ENCODE measurements around the gene ANKRD39. TPM values are rescaled to one million over a fixed set of nuclear protein-coding genes. Genes with fewer than 3 reads are reported as not detected.

Gene ANKRD39, protein sequence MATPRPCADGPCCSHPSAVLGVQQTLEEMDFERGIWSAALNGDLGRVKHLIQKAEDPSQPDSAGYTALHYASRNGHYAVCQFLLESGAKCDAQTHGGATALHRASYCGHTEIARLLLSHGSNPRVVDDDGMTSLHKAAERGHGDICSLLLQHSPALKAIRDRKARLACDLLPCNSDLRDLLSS
- polyA plus RNA-seq (2013, experiment 1 of 2): 11.3 TPM
- 10.2 TPM for polyA plus RNA-seq (2013, experiment 2 of 2)

DNA sequence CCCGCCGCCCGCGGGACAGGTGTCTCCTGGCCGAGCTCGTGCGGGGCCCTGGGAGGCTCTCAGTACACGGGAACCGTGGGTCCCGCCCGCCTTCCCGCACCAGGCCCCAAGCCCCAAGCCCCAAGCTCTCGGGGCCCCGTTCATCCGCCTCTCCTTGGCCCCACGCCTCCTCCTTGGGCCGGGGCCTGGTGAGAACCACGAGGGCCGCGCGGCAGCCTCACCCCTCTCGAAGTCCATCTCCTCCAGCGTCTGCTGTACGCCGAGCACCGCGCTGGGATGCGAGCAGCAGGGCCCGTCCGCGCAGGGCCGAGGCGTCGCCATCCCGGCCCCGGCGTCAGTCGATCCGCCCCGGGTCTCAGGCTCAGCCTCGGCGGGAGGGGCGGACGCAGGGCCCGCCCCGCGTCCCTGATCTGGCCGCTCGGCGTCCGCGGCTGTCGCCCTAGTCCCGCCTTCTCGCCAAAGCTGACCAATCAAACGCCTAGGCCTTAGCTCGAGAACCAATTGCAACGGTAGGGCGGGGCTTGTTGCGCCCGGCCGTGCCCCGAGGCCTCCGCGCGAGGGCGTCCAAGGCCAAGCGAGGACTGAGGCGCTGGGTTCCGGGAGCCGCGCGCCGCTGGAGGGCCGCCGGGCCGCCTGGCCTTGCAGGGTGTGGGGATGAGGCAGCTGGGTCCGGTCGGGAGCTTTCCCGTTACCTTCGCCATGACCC is at the start of gene ANKRD39:
Gene ANKRD39 (minus strand): TSS at position 350 of the 706 bp plus-strand sequence. CDS start 29 bp downstream, at position 321.
- peaks cover 33% of the 10 kb centered on the region for H3K36me3 ChIP-seq (ENCODE audit: control insufficient read depth, insufficient read depth, low read length)
- H3K4me3 ChIP-seq (ENCODE audit: extremely low read depth, insufficient read depth, low read length, poor library complexity, severe bottlenecking): peak within 1 kb of the TSS; percentile 64
- H3K27ac ChIP-seq (ENCODE audit: low read depth, low read length, severe bottlenecking): peak within 1 kb of the TSS; percentile 59
- 0 to 1% methylated on average over 65 to 73 of the region's 81 CpGs for WGBS, 2 experiments (ENCODE audit: insufficient coverage in 2 of 2)
- H3K9me3 ChIP-seq (ENCODE audit: control insufficient read depth, low read length): no peaks in the 10 kb centered on the region
- H3K4me1 ChIP-seq (ENCODE audit: control insufficient read depth, insufficient read depth, low read length, poor library complexity, severe bottlenecking): peaks cover 18% of the 10 kb centered on the region

DNA sequence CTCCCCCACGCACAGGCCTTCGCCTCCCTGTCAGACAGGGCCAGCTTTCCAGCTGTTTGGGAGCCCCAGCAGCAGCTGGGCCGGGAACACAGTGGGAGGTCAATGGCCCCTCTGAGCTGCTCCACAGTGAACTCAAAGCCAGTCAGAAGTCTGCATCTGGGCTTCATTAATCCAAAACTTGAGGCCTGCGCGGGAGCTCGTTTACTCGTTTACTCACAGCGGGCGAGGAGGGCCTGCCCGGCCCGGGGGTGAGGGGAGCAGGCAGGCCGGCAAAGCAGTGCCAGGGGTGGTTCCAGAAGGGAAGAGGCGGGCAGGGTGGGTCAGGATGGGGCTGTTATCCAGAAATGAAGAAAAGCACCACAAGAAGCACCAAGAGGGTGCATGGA is 48.9 kb upstream of the ANKRD39 start:
- peaks cover 15% of the 10 kb centered on the region for H3K4me1 ChIP-seq (ENCODE audit: control insufficient read depth, insufficient read depth, low read length, poor library complexity, severe bottlenecking)
- peak overlapping the region; percentile 16 for H3K4me3 ChIP-seq (ENCODE audit: extremely low read depth, insufficient read depth, low read length, poor library complexity, severe bottlenecking)
- H3K36me3 ChIP-seq (ENCODE audit: control insufficient read depth, insufficient read depth, low read length): no peaks in the 10 kb centered on the region
- WGBS, 2 experiments (ENCODE audit: insufficient coverage in 2 of 2): 32 to 33% methylated on average over 10 to 12 of the region's 13 CpGs
- H3K27ac ChIP-seq (ENCODE audit: low read depth, low read length, severe bottlenecking): peak overlapping the region; percentile 81
- no peaks in the 10 kb centered on the region for H3K9me3 ChIP-seq (ENCODE audit: control insufficient read depth, low read length)

DNA sequence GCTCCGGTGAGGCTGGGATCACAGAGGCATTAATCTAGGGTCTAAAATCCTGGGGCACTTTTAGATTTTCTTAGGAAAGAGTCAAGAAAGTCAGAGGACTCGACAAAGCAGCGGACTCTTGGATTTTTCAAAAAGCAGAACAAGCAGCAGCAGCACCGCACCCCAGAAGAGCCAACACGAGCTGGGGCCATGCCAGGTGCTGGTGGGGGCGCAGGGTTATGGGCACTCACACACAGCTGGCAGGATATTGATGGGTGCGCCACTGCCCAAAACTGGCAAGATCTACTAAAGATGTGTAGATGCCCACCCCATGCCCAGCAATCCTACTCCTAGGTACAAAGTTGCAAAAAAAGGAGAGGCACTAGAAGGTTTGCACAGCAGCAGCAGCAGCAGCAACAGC is 46.0 kb upstream of the ANKRD39 start:
- no peak overlapping the region for H3K27ac ChIP-seq (ENCODE audit: low read depth, low read length, severe bottlenecking)
- no peak overlapping the region for H3K4me3 ChIP-seq (ENCODE audit: extremely low read depth, insufficient read depth, low read length, poor library complexity, severe bottlenecking)
- 97 to 99% methylated on average over 6 to 7 of the region's 7 CpGs for WGBS, 2 experiments (ENCODE audit: insufficient coverage in 2 of 2)
- no peaks in the 10 kb centered on the region for H3K9me3 ChIP-seq (ENCODE audit: control insufficient read depth, low read length)
- peaks cover 15% of the 10 kb centered on the region for H3K4me1 ChIP-seq (ENCODE audit: control insufficient read depth, insufficient read depth, low read length, poor library complexity, severe bottlenecking)
- H3K36me3 ChIP-seq (ENCODE audit: control insufficient read depth, insufficient read depth, low read length): no peaks in the 10 kb centered on the region

DNA sequence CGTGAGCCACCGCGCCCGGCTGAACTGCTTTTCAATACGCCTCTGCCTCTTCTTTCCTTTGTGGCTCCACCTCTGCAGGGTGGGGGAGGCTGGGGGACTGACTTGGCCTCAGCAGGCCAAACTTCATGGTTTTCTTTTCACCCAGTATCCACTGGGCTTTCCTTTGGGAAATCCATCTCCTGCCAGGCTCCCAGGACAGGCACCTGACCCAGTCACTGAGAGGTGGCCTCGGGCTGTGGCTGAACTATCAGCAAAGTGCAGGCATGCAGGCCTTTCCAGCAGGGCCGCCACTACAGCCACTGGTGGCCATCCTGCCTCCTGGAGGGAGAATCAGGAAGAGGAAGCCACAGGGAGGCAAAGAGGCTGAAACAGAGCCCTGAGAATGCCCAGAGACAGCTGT is 45.5 kb upstream of the ANKRD39 start:
- Histone ChIP-seq H3K4me1 (ENCODE audit: control insufficient read depth, insufficient read depth, low read length, poor library complexity, severe bottlenecking) (peaks cover 15% of the 10 kb centered on the region), H3K27ac (ENCODE audit: low read depth, low read length, severe bottlenecking) (no peak overlapping the region), H3K4me3 (ENCODE audit: extremely low read depth, insufficient read depth, low read length, poor library complexity, severe bottlenecking) (no peak overlapping the region), H3K36me3 (ENCODE audit: control insufficient read depth, insufficient read depth, low read length) (no peaks in the 10 kb centered on the region), H3K9me3 (ENCODE audit: control insufficient read depth, low read length) (no peaks in the 10 kb centered on the region)
- WGBS, 2 experiments (ENCODE audit: insufficient coverage in 2 of 2): 81 to 92% methylated on average over 3 to 7 of the region's 7 CpGs

DNA sequence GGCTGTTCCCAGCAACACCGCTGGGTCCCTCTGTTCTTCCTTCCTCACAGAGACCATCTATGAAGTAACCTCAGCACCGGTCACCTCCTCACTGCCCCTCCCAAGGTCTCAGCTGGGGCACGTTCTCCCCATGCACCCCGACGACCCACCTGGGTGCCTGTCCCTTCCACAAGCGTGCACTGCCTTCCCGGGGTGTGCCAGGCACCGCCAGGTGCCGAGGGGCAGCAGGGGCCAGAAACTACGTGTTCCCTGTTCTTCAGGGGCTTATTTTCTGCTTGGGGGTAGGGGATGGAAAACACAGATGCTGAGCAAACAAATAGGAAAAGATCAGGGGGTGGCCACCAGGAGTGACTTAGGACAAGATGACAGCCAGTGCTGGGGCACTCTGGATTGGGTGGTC is 42.4 kb upstream of the ANKRD39 start:
- no peaks in the 10 kb centered on the region for H3K9me3 ChIP-seq (ENCODE audit: control insufficient read depth, low read length)
- no peak overlapping the region for H3K27ac ChIP-seq (ENCODE audit: low read depth, low read length, severe bottlenecking)
- H3K4me1 ChIP-seq (ENCODE audit: control insufficient read depth, insufficient read depth, low read length, poor library complexity, severe bottlenecking): peaks cover 7% of the 10 kb centered on the region
- whole genome bisulfite sequencing, 2 experiments (ENCODE audit: insufficient coverage in 2 of 2): 84 to 93% methylated on average over 5 to 6 of the region's 10 CpGs
- H3K36me3 ChIP-seq (ENCODE audit: control insufficient read depth, insufficient read depth, low read length): no peaks in the 10 kb centered on the region
- H3K4me3 ChIP-seq (ENCODE audit: extremely low read depth, insufficient read depth, low read length, poor library complexity, severe bottlenecking): no peak overlapping the region

DNA sequence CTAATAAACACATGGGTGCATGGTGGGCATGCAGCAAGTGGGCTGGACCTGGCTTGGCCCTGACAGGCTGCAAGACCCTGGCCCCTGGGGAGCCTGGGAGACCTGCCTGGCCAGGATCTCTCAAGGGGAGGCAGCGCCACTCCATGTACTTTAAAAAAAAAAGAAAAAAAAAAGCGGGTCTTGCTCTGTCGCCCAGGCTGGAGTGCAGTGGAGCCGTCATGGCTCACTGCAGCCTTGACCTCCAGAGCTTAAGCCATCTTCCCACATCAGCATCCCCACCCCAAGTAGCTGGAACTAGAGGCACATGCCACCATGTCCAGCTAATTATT is 41.6 kb upstream of the ANKRD39 start:
- no peaks in the 10 kb centered on the region for H3K9me3 ChIP-seq (ENCODE audit: control insufficient read depth, low read length)
- no peaks in the 10 kb centered on the region for H3K36me3 ChIP-seq (ENCODE audit: control insufficient read depth, insufficient read depth, low read length)
- H3K27ac ChIP-seq (ENCODE audit: low read depth, low read length, severe bottlenecking): no peak overlapping the region
- no peak overlapping the region for H3K4me3 ChIP-seq (ENCODE audit: extremely low read depth, insufficient read depth, low read length, poor library complexity, severe bottlenecking)
- 94 to 97% methylated on average over 2 to 3 of the region's 4 CpGs for WGBS, 2 experiments (ENCODE audit: insufficient coverage in 2 of 2)
- peaks cover 9% of the 10 kb centered on the region for H3K4me1 ChIP-seq (ENCODE audit: control insufficient read depth, insufficient read depth, low read length, poor library complexity, severe bottlenecking)

DNA sequence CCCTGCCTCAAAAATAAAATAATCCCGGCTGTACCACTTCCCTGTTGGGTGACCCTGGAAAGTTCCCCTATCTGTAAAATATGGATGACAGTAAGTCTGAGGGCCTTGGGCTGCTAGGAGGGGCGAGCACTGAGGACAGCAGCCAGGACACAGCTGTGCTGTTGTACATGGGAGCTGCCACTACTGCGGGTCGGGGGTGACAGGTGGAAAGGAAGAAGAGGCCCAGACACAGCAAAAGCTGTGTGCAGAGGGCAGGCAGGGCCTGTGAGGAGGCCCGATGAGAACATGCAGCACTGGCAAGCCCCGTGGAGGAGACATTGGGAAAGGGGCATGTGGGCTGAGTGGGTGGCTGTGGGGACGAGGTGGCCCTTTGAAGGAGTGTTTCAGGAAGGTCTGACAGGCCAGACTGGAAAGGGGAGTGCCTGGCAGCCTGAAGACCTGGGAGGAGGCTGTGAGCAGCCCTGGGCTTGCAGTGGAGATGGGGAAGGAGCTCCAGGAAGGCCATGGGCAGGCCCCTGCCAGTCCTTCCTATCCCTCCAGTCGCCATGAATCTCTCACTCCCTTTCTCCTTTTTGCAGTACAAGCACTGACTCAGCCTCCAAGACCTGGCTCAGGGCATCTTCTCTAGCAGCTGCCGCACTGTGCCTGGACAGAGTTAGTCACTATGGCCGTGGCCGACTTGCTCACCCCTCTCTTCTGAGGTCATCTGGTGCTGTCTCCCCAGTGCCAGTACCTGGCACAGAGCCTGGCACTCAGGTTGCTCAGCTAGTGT is 41.0 kb upstream of the ANKRD39 start:
- no peaks in the 10 kb centered on the region for H3K36me3 ChIP-seq (ENCODE audit: control insufficient read depth, insufficient read depth, low read length)
- H3K4me3 ChIP-seq (ENCODE audit: extremely low read depth, insufficient read depth, low read length, poor library complexity, severe bottlenecking): no peak overlapping the region
- no peak overlapping the region for H3K27ac ChIP-seq (ENCODE audit: low read depth, low read length, severe bottlenecking)
- H3K4me1 ChIP-seq (ENCODE audit: control insufficient read depth, insufficient read depth, low read length, poor library complexity, severe bottlenecking): peaks cover 9% of the 10 kb centered on the region
- 87 to 88% methylated on average over 9 to 10 of the region's 11 CpGs for WGBS, 2 experiments (ENCODE audit: insufficient coverage in 2 of 2)
- no peaks in the 10 kb centered on the region for H3K9me3 ChIP-seq (ENCODE audit: control insufficient read depth, low read length)

DNA sequence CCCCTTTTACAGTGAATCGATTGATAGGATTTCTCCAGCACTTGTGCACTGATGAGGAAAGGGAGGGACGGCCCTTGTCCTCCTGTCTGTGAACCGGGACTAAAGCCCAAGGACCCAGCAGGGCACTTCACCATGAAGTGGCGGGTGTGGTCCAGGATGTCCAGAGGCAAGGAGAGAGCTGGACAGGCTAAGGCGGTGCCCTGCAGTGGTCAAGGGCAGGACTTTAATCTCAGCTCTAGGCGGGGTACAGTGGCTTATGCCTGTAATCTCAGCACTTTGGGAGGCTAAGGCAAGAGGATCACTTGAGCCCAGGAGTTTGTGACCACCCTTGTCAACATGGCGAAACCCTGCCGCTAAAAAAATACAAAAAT is 40.3 kb upstream of the ANKRD39 start:
- WGBS, 2 experiments (ENCODE audit: insufficient coverage in 2 of 2): 92 to 94% methylated on average over 7 to 8 of the region's 8 CpGs
- H3K4me1 ChIP-seq (ENCODE audit: control insufficient read depth, insufficient read depth, low read length, poor library complexity, severe bottlenecking): peaks cover 9% of the 10 kb centered on the region
- no peaks in the 10 kb centered on the region for H3K9me3 ChIP-seq (ENCODE audit: control insufficient read depth, low read length)
- no peaks in the 10 kb centered on the region for H3K36me3 ChIP-seq (ENCODE audit: control insufficient read depth, insufficient read depth, low read length)
- no peak overlapping the region for H3K27ac ChIP-seq (ENCODE audit: low read depth, low read length, severe bottlenecking)
- no peak overlapping the region for H3K4me3 ChIP-seq (ENCODE audit: extremely low read depth, insufficient read depth, low read length, poor library complexity, severe bottlenecking)

DNA sequence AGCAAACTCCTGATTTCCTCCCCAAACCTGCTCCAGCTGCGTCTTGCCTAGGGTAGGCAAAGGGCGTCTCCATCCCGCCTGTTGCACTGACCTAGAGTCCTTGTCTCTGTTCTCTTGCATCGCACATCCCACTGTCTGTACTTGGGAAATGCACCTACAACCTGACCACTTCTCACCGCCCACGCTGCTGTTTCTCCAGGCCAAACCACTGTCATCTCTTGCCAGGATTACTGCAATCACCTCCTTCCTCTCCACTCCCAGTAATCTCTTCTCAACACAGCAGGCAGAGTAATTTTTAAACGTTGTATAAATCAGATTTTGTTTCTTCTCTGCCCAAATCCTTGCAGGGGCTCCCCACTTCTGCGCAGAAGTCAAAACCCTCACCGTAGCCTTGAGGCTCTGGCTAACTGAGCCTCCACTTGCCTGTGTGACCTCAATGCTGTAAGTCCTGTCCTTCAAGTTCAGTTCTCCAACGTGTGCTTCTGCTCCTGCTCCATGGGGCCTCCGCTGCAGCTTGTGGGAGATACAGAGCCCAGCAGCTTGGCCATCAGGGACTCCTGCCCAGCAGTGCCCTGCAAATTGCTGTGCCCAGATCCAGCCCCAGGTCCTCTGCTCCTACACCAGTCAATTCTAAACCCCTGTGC is 39.8 kb upstream of the ANKRD39 start:
- 83 to 92% methylated on average over 10 to 11 of the region's 11 CpGs for WGBS, 2 experiments (ENCODE audit: insufficient coverage in 2 of 2)
- Histone ChIP-seq H3K4me3 (ENCODE audit: extremely low read depth, insufficient read depth, low read length, poor library complexity, severe bottlenecking) (no peak overlapping the region), H3K36me3 (ENCODE audit: control insufficient read depth, insufficient read depth, low read length) (no peaks in the 10 kb centered on the region), H3K9me3 (ENCODE audit: control insufficient read depth, low read length) (no peaks in the 10 kb centered on the region), H3K4me1 (ENCODE audit: control insufficient read depth, insufficient read depth, low read length, poor library complexity, severe bottlenecking) (peaks cover 12% of the 10 kb centered on the region), H3K27ac (ENCODE audit: low read depth, low read length, severe bottlenecking) (no peak overlapping the region)

DNA sequence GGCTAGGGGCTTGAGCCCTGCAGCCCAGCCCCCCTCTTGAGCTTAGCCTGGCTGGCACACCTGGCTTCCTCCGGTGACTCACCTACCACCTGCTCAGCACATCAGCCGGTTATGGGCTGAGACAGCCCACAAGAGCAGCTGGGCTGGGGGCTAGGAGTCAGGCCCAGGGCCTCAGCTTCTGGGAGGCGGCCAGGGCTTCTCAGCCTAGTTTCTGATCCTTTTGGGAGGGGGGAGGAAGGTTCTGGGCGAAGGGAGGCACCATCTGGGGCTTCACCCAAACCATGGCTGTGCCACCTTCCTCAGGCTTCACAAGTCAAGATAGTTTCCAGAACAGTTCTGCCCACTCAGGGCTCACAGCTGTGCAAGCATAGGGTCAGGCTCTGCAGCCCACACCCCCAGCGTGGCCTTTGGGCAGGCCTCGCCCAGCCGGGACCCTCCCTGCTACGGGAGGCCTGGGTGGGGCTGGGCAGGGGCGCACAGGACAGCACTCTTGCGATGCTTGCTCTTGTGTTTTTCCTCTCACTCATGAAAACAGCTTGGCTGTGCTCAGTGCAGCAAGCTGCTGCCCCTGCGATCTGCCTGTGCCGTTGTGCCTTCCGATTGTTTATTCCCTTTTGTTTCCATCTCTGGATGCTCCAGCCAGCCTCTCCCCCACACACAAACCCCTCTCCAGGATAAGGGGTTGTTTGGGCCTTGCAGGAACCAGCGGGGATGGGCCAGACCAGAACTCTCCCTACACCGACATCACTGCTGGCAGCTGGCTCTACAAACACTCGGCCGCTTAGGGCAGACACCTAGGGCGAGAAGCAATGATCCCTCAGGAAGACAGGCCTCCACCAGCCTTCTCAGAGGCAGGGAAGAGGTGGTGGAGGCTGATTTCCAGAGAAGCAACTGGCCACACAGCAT is 38.2 kb upstream of the ANKRD39 start:
- Histone ChIP-seq H3K36me3 (ENCODE audit: control insufficient read depth, insufficient read depth, low read length) (no peaks in the 10 kb centered on the region), H3K4me3 (ENCODE audit: extremely low read depth, insufficient read depth, low read length, poor library complexity, severe bottlenecking) (no peak overlapping the region), H3K9me3 (ENCODE audit: control insufficient read depth, low read length) (no peaks in the 10 kb centered on the region), H3K4me1 (ENCODE audit: control insufficient read depth, insufficient read depth, low read length, poor library complexity, severe bottlenecking) (peaks cover 27% of the 10 kb centered on the region), H3K27ac (ENCODE audit: low read depth, low read length, severe bottlenecking) (peak overlapping the region; percentile 23)
- WGBS, 2 experiments (ENCODE audit: insufficient coverage in 2 of 2): 85 to 89% methylated on average over 11 to 13 of the region's 18 CpGs

All from mesodermal cell (in vitro differentiated cells).